ENCODE results near the gene HAGHL.
"Not testable (repeated sequence)": the region's sequence is repeated elsewhere in the genome, so short reads cannot be mapped to it uniquely, and the experiment has no call there.

The HAGHL gene

GRCh38 chr16:687499-687898, 39.4 kb upstream of the HAGHL start:
- H3K9me3 ChIP-seq (ENCODE audit: severe bottlenecking): no peaks in the 10 kb centered on the region
- no peak overlapping the region for H3K4me3 ChIP-seq (ENCODE audit: low read depth, low read length)
- DNase-seq: no peak
- H3K27me3 ChIP-seq (ENCODE audit: insufficient read depth, low read depth, severe bottlenecking): no peaks in the 10 kb centered on the region
- H3K27ac ChIP-seq: no peak overlapping the region
- TF ChIP-seq CTCF (IDR thresholded peaks at IDR 0.05; ENCODE audit: low read depth, low read length): no peak
- peaks cover 48% of the 10 kb centered on the region for H3K36me3 ChIP-seq

- Histone ChIP-seq H3K4me3 (ENCODE audit: low read depth, low read length) (peak overlapping the region; percentile 80), H3K36me3 (peaks cover 38% of the 10 kb centered on the region), H3K9me3 (ENCODE audit: severe bottlenecking) (no peaks in the 10 kb centered on the region), H3K27me3 (ENCODE audit: insufficient read depth, low read depth, severe bottlenecking) (no peaks in the 10 kb centered on the region), H3K27ac (peak overlapping the region; percentile 92)
- TF ChIP-seq CTCF (IDR thresholded peaks at IDR 0.05; ENCODE audit: low read depth, low read length): no peak
- DNase-seq: no peak
Measured at GRCh38 chr16:689175-689897, 37.6 kb upstream of the HAGHL start.

- peaks cover 28% of the 10 kb centered on the region for H3K36me3 ChIP-seq
- H3K4me3 ChIP-seq (ENCODE audit: low read depth, low read length); H3K9me3 ChIP-seq (ENCODE audit: severe bottlenecking); H3K27me3 ChIP-seq (ENCODE audit: insufficient read depth, low read depth, severe bottlenecking); H3K27ac ChIP-seq; DNase-seq: not testable (repeated sequence)
Measured at GRCh38 chr16:691242-691641, 35.7 kb upstream of the HAGHL start.

GRCh38 chr16:692356-693108, 34.4 kb upstream of the HAGHL start:
- Histone ChIP-seq H3K27me3 (ENCODE audit: insufficient read depth, low read depth, severe bottlenecking) (no peaks in the 10 kb centered on the region), H3K9me3 (ENCODE audit: severe bottlenecking) (no peaks in the 10 kb centered on the region), H3K36me3 (peaks cover 15% of the 10 kb centered on the region), H3K27ac (no peak overlapping the region), H3K4me3 (ENCODE audit: low read depth, low read length) (no peak overlapping the region)
- no peak for TF ChIP-seq CTCF (IDR thresholded peaks at IDR 0.05; ENCODE audit: low read depth, low read length)
- DNase-seq: no peak

- Histone ChIP-seq H3K36me3 (peaks cover 11% of the 10 kb centered on the region), H3K4me3 (ENCODE audit: low read depth, low read length) (no peak overlapping the region), H3K27me3 (ENCODE audit: insufficient read depth, low read depth, severe bottlenecking) (no peaks in the 10 kb centered on the region), H3K27ac (no peak overlapping the region), H3K9me3 (ENCODE audit: severe bottlenecking) (no peaks in the 10 kb centered on the region)
- TF ChIP-seq CTCF (IDR thresholded peaks at IDR 0.05; ENCODE audit: low read depth, low read length): no peak
- no peak for DNase-seq
Measured at GRCh38 chr16:693364-693763, 33.5 kb upstream of the HAGHL start.

- no peak for TF ChIP-seq CTCF (IDR thresholded peaks at IDR 0.05; ENCODE audit: low read depth, low read length)
- no peaks in the 10 kb centered on the region for H3K27me3 ChIP-seq (ENCODE audit: insufficient read depth, low read depth, severe bottlenecking)
Measured at GRCh38 chr16:693766-694165, 33.1 kb upstream of the HAGHL start.

More at GRCh38 chr16:693766-694165, 33.1 kb upstream of the HAGHL start:
- Histone ChIP-seq H3K4me3 (ENCODE audit: low read depth, low read length) (no peak overlapping the region), H3K27ac (no peak overlapping the region), H3K9me3 (ENCODE audit: severe bottlenecking) (no peaks in the 10 kb centered on the region), H3K36me3 (peaks cover 11% of the 10 kb centered on the region)
- no peak for DNase-seq
